ENCODE data around the gene GAPDHS. TPM values are rescaled to one million over a fixed set of nuclear protein-coding genes. Genes with fewer than 3 reads are reported as not detected.

Gene GAPDHS
- total RNA-seq, 1 experiment from 2014 or later, result not detected

DNA sequence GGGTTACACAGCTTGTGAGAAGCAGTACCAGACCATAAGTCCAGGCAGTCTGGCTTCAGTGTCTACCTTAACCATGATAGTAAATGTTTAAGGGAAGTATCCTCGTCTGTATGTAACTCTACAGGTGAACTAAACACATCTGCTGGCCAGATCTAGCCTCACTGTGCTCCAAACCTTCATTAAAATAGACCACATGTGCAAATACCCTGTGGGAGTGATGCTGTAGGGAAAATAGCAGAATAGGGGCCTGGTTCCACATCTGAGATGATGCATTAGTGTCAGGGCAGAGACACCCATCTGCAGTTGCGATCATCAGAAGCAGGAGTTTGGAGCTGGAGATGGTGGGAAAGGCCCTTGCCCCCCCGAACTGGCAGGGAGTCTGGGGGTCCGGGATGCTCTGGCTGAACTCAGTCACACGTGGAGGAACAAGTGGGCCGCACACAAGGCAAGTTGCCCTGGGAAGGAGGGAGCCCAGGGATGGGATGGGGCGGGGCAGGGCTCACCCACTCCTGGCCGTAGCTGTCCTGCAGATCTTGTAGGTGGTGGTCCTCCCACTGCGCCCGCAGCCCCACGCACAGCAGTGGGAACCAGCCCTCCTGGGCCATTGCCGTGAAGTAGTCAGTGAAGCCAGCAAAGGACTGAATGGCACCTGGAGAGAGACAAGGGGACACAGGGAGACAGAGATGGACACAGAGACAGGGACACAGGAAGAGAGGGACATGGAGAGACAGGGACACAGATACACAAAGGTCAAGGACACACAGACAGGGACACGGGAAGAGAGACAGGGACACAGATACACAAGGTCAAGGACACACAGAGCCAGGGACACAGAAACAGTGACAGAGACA, 19.5 kb downstream of the GAPDHS start:
- Histone ChIP-seq H3K9me3 (replicated peaks) (no peaks in the 10 kb centered on the region), H3K27ac (no peak overlapping the region), H3K4me1 (replicated peaks) (no peaks in the 10 kb centered on the region), H3K27me3 (replicated peaks) (no peaks in the 10 kb centered on the region; the same call in none of the 2 replicates), H3K4me3 (no peak overlapping the region), H3K36me3 (peaks cover 4% of the 10 kb centered on the region)
- DNase-seq (ENCODE audit: low read depth in 1 of 2, low spot score in 2 of 2), result no peak

DNA sequence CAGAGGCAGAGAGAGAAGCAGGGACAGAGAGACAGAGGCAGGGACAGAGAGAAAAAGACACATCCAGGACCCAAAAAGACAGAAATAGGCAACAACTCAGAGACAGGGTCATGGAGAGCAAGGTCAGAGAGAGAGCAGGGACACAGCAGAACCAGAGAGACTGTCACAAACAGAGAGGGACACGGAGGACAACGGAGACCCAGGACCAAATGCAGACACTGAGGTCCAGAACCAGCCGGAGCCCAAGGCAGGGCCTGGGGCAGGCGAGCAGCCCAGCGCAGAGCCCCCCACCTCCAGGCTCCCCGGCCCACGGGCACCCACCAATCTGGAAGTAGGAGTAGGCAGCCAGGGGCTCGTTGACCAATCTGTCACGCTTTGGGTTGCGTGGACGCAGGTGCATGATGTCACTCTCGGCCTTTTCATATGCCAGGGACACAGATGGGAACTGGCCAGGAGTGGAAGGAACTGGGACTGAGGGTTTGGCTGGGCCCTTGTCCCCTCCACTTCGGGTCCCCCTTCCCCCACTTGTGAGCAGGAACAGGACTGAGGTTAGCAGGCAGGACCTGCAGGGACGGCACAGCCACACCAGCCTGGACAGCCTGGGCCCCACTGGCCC, 20.2 kb downstream of the GAPDHS start:
- Histone ChIP-seq H3K27me3 (replicated peaks) (peaks cover 3% of the 10 kb centered on the region), H3K4me3 (no peak overlapping the region), H3K36me3 (peaks cover 4% of the 10 kb centered on the region), H3K4me1 (replicated peaks) (no peaks in the 10 kb centered on the region), H3K9me3 (replicated peaks) (no peaks in the 10 kb centered on the region), H3K27ac (no peak overlapping the region)
- no peak for DNase-seq (ENCODE audit: low read depth in 1 of 2, low spot score in 2 of 2)

DNA sequence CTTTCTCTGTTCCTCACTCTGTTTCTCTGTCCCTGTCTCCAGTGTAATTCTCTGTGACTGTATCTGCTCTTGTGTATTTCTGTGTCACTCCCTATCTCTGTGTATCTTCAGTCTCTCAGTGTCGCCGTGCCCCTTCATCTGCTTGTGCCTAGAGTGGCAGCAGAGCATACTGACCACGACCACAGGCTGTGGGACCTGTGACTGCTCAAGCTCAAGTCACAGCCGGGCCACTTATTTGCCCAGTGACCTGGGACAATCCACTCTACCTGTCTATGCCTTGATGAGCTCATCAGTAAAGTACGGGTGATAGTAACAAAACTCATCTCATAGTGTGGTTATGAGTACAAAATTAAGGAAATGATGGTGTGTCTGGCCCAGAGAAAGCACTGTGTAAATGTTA, 20.8 kb downstream of the GAPDHS start:
- Histone ChIP-seq H3K4me3 (no peak overlapping the region), H3K36me3 (peaks cover 4% of the 10 kb centered on the region), H3K9me3 (replicated peaks) (no peaks in the 10 kb centered on the region), H3K27me3 (replicated peaks) (peaks cover 3% of the 10 kb centered on the region), H3K27ac (no peak overlapping the region), H3K4me1 (replicated peaks) (no peaks in the 10 kb centered on the region)
- no peak for DNase-seq (ENCODE audit: low read depth in 1 of 2, low spot score in 2 of 2)

DNA sequence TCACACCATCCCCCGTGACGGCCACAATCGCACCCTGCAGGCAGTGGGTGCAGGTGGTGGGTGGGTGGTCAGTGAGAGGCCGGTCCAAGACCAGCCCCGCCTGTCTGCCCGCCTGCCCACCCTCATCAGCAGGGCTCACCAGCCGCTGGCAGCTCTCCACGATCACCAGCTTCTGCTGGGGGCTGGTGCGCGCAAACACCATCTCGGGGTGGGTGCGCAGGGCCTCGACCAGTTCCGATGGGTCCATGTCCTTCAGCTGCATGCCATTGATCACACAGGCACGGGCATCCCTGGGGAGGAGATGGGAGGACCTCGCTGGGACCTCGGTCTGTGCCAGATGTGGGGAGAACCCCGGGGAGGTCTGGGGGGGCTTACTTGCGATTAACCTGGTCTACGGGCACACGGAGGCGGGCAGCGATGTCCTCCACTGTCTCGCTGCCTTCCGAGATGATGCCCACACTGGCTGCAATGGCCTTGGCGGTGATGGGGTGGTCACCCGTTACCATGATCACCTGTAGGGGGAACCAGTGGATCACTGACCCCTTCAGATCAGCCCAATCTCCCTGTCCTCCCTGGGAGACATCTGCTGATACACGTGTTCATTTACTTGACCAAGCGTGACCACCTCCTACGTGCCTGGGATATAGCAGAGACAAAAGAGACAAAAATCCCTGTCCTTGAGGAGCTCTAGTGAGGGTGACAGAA, 22.2 kb downstream of the GAPDHS start:
- H3K4me1 ChIP-seq (replicated peaks), result no peaks in the 10 kb centered on the region
- peak in 1 of 2 experiments; percentile 13 for DNase-seq (ENCODE audit: low read depth in 1 of 2, low spot score in 2 of 2)
- H3K4me3 ChIP-seq, result no peak overlapping the region
- no peaks in the 10 kb centered on the region for H3K36me3 ChIP-seq
- H3K27me3 ChIP-seq (replicated peaks), result peaks cover 3% of the 10 kb centered on the region
- no peak overlapping the region for H3K27ac ChIP-seq
- H3K9me3 ChIP-seq (replicated peaks), result no peaks in the 10 kb centered on the region

DNA sequence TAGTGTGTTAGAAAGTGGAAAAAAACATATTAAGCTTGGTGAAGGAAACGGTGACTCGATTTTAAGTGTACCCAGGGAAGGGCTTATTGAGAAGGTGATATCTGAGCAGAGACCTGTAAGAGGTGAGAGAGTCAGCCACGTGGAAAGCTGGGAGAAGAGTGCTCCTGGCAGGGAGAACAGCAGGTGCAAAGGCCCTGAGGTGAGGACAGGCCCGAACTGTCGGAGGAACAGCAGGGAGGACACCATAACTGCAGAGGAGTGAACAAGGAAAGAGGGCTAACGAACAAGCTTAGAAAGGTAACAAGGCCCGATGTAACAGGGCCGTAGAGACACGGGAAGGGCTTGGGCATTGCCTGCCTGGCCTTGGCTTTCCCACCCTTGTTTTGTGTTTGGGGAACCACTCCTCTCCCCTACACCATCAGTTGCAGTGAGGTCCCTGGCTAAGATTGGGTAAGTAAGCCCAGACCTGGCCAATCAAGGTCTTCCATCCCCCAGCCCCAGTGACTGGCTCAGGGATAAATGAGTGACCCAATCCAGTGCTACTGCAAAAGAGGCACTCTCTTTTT, 22.9 kb downstream of the GAPDHS start:
- H3K4me1 ChIP-seq (replicated peaks), result no peaks in the 10 kb centered on the region
- no peaks in the 10 kb centered on the region for H3K36me3 ChIP-seq
- DNase-seq (ENCODE audit: low read depth in 1 of 2, low spot score in 2 of 2), result no peak
- H3K4me3 ChIP-seq, result no peak overlapping the region
- peaks cover 3% of the 10 kb centered on the region for H3K27me3 ChIP-seq (replicated peaks)
- no peak overlapping the region for H3K27ac ChIP-seq
- no peaks in the 10 kb centered on the region for H3K9me3 ChIP-seq (replicated peaks)

DNA sequence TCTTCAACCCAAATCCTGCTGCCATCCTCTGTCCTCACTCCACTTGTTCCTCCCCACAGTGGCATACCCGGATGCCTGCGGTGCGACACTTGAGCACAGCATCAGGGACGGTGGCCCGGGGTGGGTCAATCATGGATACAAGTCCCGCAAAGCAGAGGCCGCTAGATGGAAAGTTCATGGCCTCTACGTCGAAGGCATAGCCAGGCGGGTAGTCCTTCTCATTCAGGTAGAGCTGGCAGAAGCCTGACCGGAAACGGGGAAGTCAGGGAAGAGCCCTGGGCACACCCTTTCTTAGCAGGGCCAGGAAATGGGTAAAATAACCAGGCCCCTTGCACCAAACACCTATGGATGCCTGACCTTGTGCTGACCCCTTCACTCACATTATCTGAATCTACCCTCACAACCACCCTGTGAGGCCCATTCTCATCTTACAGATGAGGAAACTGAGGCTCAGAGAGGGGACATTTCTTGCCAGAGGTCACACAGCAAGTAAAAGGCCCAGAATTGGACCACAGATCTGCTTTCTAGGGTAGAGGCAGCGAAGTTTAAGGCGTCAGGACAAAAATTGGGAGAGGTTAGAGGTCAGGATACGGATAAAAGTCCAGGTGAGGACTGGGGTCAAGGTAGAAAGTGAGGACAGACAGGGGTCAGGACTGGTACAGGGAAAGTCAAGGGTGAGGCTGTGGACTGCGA, 23.7 kb downstream of the GAPDHS start:
- DNase-seq (ENCODE audit: low read depth in 1 of 2, low spot score in 2 of 2), result no peak
- H3K4me1 ChIP-seq (replicated peaks), result no peaks in the 10 kb centered on the region

DNA sequence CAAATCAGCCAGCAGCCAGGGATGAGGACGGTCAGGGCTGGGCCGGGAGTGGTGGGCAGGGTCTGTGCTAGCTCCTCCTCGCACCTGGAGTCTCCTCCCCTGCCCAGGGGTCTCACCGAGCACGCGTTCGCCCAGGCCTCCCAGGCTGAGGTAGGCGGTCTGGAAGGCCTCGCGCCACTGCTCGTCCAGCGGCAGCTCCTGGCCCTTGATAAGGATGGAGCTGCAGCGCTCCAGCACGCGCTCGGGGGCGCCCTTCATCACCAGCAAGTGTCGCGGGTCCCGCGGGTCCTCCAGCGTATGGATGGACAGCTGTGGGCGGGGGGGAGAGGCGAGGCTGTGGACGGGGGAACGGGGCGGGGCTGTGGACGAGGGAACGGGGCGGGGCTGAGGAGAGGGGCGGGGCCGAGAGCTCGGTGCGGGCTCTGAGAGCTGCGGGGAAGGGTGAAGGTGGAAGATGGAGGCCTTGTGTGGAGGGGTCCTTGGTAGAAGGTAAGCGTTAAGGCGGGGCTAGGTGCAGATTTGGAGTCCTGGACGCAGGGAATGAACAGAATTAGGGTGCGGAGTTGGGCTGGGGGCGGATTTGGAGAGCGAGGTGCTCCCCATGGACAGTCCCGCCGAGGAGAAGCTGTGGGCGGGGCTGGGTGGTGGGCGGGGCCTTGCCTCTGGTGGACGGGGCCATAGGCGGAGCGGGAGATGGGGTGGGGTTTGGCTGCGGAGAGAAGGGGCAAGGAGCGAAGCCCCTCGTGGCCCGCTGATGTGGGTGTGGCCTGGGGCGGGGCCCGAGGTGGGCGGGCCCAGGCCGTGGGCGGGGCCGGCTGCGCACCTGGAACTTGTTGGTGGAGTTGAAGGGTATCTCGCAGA, 24.5 kb downstream of the GAPDHS start:
- Histone ChIP-seq H3K36me3 (no peaks in the 10 kb centered on the region), H3K4me3 (no peak overlapping the region), H3K9me3 (replicated peaks) (no peaks in the 10 kb centered on the region), H3K4me1 (replicated peaks) (no peaks in the 10 kb centered on the region), H3K27ac (no peak overlapping the region), H3K27me3 (replicated peaks) (peaks cover 9% of the 10 kb centered on the region)
- peak in 1 of 2 experiments; percentile 14 for DNase-seq (ENCODE audit: low read depth in 1 of 2, low spot score in 2 of 2)

More for the DNA sequence above, 23.7 kb downstream of the GAPDHS start:
- H3K9me3 ChIP-seq (replicated peaks), result no peaks in the 10 kb centered on the region
- H3K4me3 ChIP-seq, result no peak overlapping the region
- no peaks in the 10 kb centered on the region for H3K36me3 ChIP-seq
- H3K27me3 ChIP-seq (replicated peaks), result peaks cover 3% of the 10 kb centered on the region
- H3K27ac ChIP-seq, result no peak overlapping the region

DNA sequence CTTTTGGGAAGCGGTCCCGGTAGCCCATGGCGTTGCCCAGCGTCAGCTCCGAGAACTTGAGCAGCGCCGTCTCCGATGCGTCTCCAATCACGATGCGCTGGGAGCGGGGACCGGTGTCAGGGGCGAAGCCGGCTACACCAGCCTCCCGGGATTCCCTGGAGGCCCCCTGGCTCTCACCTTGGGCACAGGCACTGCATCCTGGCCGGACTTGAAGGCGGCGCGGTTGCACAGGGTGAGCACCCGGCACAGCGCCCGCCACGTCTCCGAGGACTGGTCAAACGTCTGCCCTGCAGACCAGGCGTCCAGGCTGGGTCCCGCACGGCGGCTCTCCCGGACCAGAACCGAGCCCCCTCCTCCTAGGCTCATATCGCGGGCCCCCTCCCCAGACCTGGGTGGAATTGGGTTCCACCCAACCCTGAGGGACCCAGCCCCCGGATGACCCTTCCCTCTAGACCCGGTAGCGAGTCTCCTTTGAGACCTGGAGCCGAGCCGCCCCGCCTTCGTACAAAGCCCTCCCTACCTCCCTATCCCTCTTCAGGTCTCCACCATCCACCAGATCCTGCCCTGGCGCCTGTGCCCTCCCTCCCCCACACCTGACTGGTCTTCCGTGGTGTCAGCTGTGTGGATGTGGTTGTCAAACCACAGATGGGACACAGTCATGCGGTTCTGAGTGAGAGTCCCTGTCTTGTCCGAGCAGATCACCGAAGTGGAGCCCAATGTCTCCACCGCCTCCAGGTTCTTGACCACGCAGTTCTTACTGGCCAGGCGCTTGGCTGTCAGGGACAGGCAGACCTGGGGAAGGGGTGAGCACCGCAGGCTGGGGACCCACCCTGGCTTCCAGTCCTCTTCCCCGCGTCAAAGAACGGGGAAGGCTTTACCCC, 25.4 kb downstream of the GAPDHS start:
- DNase-seq (ENCODE audit: low read depth in 1 of 2, low spot score in 2 of 2), result no peak
- Histone ChIP-seq H3K27ac (no peak overlapping the region), H3K36me3 (no peaks in the 10 kb centered on the region), H3K27me3 (replicated peaks) (peaks cover 10% of the 10 kb centered on the region), H3K9me3 (replicated peaks) (no peaks in the 10 kb centered on the region), H3K4me1 (replicated peaks) (no peaks in the 10 kb centered on the region), H3K4me3 (no peak overlapping the region)

DNA sequence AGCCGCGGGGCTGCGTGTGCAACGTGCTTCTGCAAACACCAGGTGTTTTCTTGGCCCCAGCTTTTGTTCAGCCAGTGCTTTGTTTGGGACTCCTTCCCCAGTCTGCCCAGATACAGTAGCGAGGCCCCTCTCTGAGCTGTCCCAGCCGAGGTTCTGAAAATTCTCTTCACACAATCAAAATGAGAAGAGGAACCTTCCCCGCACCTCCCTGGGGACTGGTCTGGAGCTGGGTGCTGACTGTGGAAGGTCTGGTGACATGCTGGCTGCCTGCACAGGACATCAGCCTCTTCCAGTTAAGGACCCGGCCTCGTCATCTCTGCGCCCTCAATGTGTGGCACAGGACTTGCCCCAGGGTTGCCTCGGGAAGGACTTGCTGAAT, 26.0 kb downstream of the GAPDHS start:
- H3K4me1 ChIP-seq (replicated peaks), result no peaks in the 10 kb centered on the region
- H3K27ac ChIP-seq, result no peak overlapping the region
- no peaks in the 10 kb centered on the region for H3K9me3 ChIP-seq (replicated peaks)
- H3K27me3 ChIP-seq (replicated peaks), result peaks cover 10% of the 10 kb centered on the region
- H3K4me3 ChIP-seq, result no peak overlapping the region
- no peak for DNase-seq (ENCODE audit: low read depth in 1 of 2, low spot score in 2 of 2)
- no peaks in the 10 kb centered on the region for H3K36me3 ChIP-seq

DNA sequence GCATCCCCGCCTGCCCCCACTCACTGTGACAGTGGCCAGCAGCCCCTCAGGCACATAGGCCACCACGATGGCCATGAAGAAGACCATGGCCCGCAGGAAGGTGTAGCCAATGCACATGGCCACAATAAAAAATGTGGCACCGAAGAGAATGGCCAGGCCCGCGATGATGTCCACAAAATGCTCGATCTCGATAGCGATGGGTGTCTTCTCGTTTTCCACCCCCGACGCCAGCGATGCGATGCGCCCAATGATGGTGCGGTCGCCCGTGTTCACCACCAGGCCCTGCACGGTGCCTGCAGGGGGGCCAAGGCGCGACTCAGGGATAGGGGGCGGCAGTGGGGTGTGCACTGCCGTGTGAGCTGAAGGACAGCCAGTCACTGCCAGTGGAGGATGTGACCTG, 26.5 kb downstream of the GAPDHS start:
- Histone ChIP-seq H3K36me3 (no peaks in the 10 kb centered on the region), H3K9me3 (replicated peaks) (no peaks in the 10 kb centered on the region), H3K27me3 (replicated peaks) (peaks cover 10% of the 10 kb centered on the region; the same call in 1 of the 2 replicates), H3K4me1 (replicated peaks) (no peaks in the 10 kb centered on the region), H3K4me3 (no peak overlapping the region), H3K27ac (no peak overlapping the region)
- DNase-seq (ENCODE audit: low read depth in 1 of 2, low spot score in 2 of 2), result no peak

DNA sequence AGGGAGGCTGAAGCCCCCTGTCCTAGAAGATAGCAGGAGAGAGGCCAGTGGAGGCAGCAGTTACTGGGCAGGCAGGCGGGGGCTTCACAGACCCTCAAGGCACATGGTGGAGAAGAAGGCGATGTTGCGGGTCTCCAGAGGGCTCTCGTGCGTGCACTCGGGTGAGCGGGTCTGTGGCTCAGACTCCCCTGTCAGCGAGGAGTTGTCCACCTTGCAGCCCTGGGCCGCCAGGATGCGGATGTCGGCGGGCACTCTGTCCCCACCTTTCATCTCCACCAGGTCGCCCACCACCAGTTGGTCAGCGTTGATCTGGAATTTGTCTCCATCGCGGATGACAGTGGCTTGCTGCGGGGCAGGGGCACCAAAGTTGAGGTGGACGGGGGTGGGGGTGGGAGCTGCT, 27.0 kb downstream of the GAPDHS start:
- no peak overlapping the region for H3K27ac ChIP-seq

DNA sequence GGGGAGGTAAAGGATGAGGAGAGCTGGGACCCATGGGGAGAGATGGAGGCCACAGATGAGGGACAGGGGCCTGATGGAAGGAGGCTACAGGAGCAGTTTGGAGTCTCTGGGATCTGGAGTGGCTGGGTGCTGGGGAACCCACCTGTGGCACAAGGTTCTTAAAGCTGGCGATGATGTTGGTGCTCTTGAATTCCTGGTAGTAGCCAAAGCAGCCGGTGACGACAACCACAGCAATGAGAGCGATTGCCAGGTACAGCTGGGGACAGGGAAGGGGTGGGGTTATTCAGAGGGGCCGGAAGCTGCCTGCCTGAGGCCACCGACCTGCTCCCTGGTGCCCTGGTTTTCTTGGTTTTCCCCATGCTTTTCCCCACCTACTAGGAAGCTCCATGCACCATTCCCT, 27.4 kb downstream of the GAPDHS start:
- Histone ChIP-seq H3K36me3 (no peaks in the 10 kb centered on the region), H3K4me3 (no peak overlapping the region), H3K27me3 (replicated peaks) (peaks cover 10% of the 10 kb centered on the region; the same call in 1 of the 2 replicates)

More for the DNA sequence above, 27.0 kb downstream of the GAPDHS start:
- H3K4me1 ChIP-seq (replicated peaks), result no peaks in the 10 kb centered on the region
- DNase-seq (ENCODE audit: low read depth in 1 of 2, low spot score in 2 of 2), result no peak
- H3K4me3 ChIP-seq, result no peak overlapping the region
- peaks cover 10% of the 10 kb centered on the region; the same call in 1 of the 2 replicates for H3K27me3 ChIP-seq (replicated peaks)
- H3K36me3 ChIP-seq, result no peaks in the 10 kb centered on the region
- H3K9me3 ChIP-seq (replicated peaks), result no peaks in the 10 kb centered on the region

More for the DNA sequence above, 27.4 kb downstream of the GAPDHS start:
- DNase-seq (ENCODE audit: low read depth in 1 of 2, low spot score in 2 of 2), result no peak
- H3K9me3 ChIP-seq (replicated peaks), result no peaks in the 10 kb centered on the region
- H3K27ac ChIP-seq, result no peak overlapping the region
- no peaks in the 10 kb centered on the region for H3K4me1 ChIP-seq (replicated peaks)
